Neural progenitor cell (in vitro differentiated cells): Measurements from ENCODE around the gene LYRM4.

Experiments used
- CTCF ChIP-seq: fragments of 200-600 bp; sonication (generic); IDR thresholded peaks from 2 replicates; pipeline ENCODE4 v1.5.1; 2017; ENCODE audit warnings: antibody characterized with exemption, mild to moderate bottlenecking
- EZH2 ChIP-seq: fragments of 200-600 bp; sonication (generic); IDR thresholded peaks from 2 replicates; pipeline ENCODE4 v1.6.1; 2017; ENCODE audit warnings: antibody characterized with exemption, mild to moderate bottlenecking, moderate library complexity
- EZH2phosphoT487 ChIP-seq: fragments of 200-600 bp; sonication (generic); IDR thresholded peaks from 2 replicates; pipeline ENCODE4 v1.6.1; 2017; ENCODE audit warnings: antibody characterized with exemption

- TF ChIP-seq EZH2 (no peak), CTCF (no peak), EZH2phosphoT487 (no peak)
Observed at GRCh38 chr6:5150551-5151075, 110.1 kb downstream of the LYRM4 start.
